Karpas-422 (cell line): ENCODE measurements around the gene APOB. TPM values are rescaled to one million over a fixed set of nuclear protein-coding genes. Genes with fewer than 3 reads are reported as not detected.

Experiments
- DNase-seq: peaks from one replicate; pipeline ENCODE4 v3.0.0-alpha.2; 2015
- H2AFZ ChIP-seq: fragments of 200-600 bp; sonication (generic); 2 replicates; pipeline ENCODE4 v1.6.1; 2014; ENCODE audit warnings: antibody characterized with exemption, low read length, mixed read lengths
- H3K27ac ChIP-seq: fragments of 200-600 bp; sonication (generic); 2 replicates; pipeline ENCODE4 v1.5.1; 2014; ENCODE audit warnings: mild to moderate bottlenecking, low read length, moderate library complexity
- H3K27me3 ChIP-seq: fragments of 200-600 bp; sonication (generic); 2 replicates; pipeline ENCODE4 v1.6.1; 2014; ENCODE audit warnings: low read length, mixed read lengths
- H3K36me3 ChIP-seq: fragments of 200-600 bp; sonication (generic); 2 replicates; pipeline ENCODE4 v1.6.1; 2014; ENCODE audit warnings: low read length, mixed read lengths; ENCODE audit not compliant: insufficient read depth
- H3K4me1 ChIP-seq: fragments of 200-600 bp; sonication (generic); 2 replicates; pipeline ENCODE4 v1.6.1; 2014; ENCODE audit warnings: mild to moderate bottlenecking, low read length, mixed read lengths
- H3K4me2 ChIP-seq: fragments of 200-600 bp; sonication (generic); 2 replicates; pipeline ENCODE4 v1.6.1; 2014; ENCODE audit warnings: low read length, low read depth, mild to moderate bottlenecking; ENCODE audit not compliant: poor library complexity, severe bottlenecking
- H3K4me3 ChIP-seq: fragments of 200-600 bp; sonication (generic); 2 replicates; pipeline ENCODE4 v1.5.1; 2014; ENCODE audit warnings: mild to moderate bottlenecking, antibody characterized with exemption, low read length, mixed read lengths
- H3K79me2 ChIP-seq: fragments of 200-600 bp; sonication (generic); 2 replicates; pipeline ENCODE4 v1.6.1; 2014; ENCODE audit warnings: mild to moderate bottlenecking, low read length, mixed read lengths
- H3K9ac ChIP-seq: fragments of 200-600 bp; sonication (generic); 2 replicates; pipeline ENCODE4 v1.6.0; 2014; ENCODE audit warnings: low read length
- H3K9me2 ChIP-seq: fragments of 200-600 bp; sonication (generic), shearing (Covaris generic); replicated peaks from 2 replicates; pipeline ENCODE4 v1.6.0; 2014; ENCODE audit warnings: mild to moderate bottlenecking, low read length, moderate library complexity; ENCODE audit not compliant: insufficient read depth
- H3K9me3 ChIP-seq: fragments of 300-700, 200-600 bp; sonication (generic); 2 replicates; pipeline ENCODE4 v1.6.1; 2014; ENCODE audit warnings: low read length, mixed read lengths
- H4K20me1 ChIP-seq: fragments of 200-600 bp; sonication (generic); 2 replicates; pipeline ENCODE4 v1.6.1; 2014; ENCODE audit warnings: mild to moderate bottlenecking, antibody characterized with exemption, low read length, low read depth; ENCODE audit not compliant: insufficient read depth
- total RNA-seq: library from RNA; depleted of rRNA; stranded (reverse); fragments of >200 nt; shearing (Covaris generic); gene quantifications from 2 replicates; pipeline ENCODE4 v1.2.3, GENCODE V29; 2014; ENCODE audit warnings: low replicate concordance

The APOB gene
- total RNA-seq, 1 experiment from 2014 or later: not detected

DNA sequence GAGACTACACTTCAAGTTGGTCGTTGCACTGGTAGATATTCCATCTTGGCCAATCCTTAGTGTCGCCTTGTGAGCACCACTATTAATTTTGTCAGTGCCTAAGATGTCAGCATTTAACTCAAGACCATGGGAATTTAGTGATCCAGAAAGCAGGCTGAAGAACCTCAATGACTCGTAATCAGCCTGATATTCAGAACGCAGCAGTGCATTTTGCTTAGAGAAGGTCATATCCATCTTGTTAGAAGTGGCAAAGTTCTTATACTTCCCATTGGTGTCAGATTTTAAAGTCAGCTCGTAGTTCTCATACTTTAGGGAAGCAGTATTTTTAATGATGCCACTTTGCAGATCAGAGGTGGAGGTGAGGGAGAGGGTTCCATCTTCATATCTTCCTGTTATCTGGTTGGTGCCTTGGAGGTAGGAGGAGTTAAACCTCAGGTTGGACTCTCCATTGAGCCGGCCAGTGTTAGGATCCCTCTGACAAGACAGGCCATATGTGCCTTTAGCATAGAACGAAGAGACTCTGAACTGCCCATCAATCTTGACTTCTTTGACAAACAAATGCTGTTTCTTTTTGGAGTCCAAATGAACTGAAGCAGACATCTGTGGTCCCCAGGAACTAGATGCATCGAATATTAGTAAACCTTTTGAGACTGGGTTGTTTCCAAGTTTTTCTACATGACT lies 31.9 kb downstream of the APOB start:
- Histone ChIP-seq H3K36me3 (no peaks in the 10 kb centered on the region), H3K27me3 (no peaks in the 10 kb centered on the region), H3K79me2 (no peaks in the 10 kb centered on the region), H4K20me1 (no peaks in the 10 kb centered on the region), H3K4me3 (no peak overlapping the region), H3K9me3 (no peaks in the 10 kb centered on the region), H3K9ac (no peak overlapping the region), H2AFZ (no peak overlapping the region), H3K27ac (no peak overlapping the region), H3K4me1 (no peaks in the 10 kb centered on the region), H3K4me2 (no peak overlapping the region), H3K9me2 (no peaks in the 10 kb centered on the region)
- DNase-seq: no peak

DNA sequence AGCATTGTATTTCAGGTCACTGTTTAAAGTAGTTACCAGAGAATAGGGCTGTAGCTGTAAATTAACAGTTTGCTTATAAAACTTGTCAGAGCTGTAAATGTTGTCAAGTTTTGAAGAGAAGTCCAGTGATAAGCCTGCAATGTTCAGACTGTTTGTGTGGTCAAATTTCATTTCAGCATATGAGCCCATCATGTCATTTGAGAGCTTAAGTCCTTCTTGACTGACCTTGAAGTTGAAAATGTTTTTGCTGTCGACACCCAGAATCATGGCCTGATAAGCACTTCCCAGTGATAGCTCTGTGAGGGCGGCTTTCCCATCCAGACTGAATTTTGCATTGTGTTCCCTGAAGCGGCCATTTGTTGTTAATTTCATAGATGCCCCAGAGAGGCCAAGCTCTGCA lies 32.4 kb downstream of the APOB start:
- Histone ChIP-seq H3K9ac (no peak overlapping the region), H4K20me1 (no peaks in the 10 kb centered on the region)

DNA sequence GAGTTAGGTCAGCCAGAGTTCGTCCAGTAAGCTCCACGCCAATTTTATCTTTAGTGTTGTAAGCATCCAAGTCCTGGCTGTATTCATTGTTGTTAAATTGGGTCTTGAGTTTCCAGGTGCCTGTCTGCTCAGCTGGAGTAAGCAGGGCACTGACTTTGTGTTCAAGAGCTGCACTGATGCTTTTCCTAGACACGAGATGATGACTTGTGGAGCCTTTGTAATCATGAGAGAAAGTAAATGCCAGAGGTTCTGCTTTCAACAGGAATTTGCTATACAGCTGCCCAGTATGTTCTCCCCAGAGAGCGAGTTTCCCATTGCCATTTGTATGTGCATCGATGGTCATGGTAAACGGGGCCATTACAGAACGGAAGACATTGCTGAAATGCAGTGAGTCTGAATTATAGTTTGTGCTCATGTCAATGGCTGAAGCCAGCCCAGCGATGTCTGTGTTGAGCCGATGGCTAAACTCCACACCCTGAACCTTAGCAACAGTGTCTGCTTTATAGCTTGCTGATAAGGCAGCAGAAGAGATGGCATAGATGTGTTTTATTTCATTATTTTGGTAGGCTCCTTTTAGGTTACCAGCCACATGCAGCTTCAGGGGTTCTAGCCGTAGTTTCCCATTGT lies 32.9 kb downstream of the APOB start:
- Histone ChIP-seq H3K79me2 (no peaks in the 10 kb centered on the region), H3K9me3 (no peaks in the 10 kb centered on the region), H3K4me2 (no peak overlapping the region), H3K9ac (no peak overlapping the region), H3K4me3 (no peak overlapping the region), H2AFZ (no peak overlapping the region), H3K27ac (no peak overlapping the region), H3K27me3 (no peaks in the 10 kb centered on the region), H3K36me3 (no peaks in the 10 kb centered on the region), H4K20me1 (no peaks in the 10 kb centered on the region), H3K9me2 (no peaks in the 10 kb centered on the region), H3K4me1 (no peaks in the 10 kb centered on the region)
- DNase-seq: no peak

More for the DNA sequence above, 32.4 kb downstream of the APOB start:
- Histone ChIP-seq H3K4me1 (no peaks in the 10 kb centered on the region), H3K9me2 (no peaks in the 10 kb centered on the region), H2AFZ (no peak overlapping the region), H3K9me3 (no peaks in the 10 kb centered on the region), H3K4me2 (no peak overlapping the region), H3K79me2 (no peaks in the 10 kb centered on the region), H3K27ac (no peak overlapping the region), H3K4me3 (no peak overlapping the region), H3K27me3 (no peaks in the 10 kb centered on the region), H3K36me3 (no peaks in the 10 kb centered on the region)
- no peak for DNase-seq

DNA sequence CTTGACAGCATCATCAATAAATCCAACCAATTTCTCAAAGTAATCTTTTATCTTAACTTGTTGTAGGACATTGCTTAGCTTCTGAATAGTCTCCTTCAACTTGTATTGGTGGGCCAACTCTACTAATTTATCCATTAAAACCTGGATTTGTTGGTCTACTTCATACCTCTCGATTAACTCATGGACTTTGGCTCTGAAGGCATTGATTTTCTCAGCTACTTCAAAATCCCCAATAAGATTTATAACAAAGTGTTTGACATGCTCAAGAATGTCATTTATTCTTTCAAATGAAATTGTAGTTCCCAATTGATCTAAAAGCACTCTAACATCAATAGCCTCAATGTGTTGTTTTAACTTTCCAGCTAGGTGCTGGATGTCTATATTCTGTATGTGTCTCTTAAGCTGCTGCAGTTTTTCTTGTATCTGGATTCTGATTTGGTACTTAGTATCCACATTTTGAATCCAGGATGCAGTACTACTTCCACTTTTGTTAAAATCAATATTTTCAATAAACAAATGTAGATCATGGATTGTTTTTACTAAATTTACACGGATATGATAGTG lies 34.1 kb downstream of the APOB start:
- H3K9me3 ChIP-seq: no peaks in the 10 kb centered on the region
- no peaks in the 10 kb centered on the region for H3K4me1 ChIP-seq
- no peaks in the 10 kb centered on the region for H3K27me3 ChIP-seq
- no peak for DNase-seq
- H3K4me2 ChIP-seq: no peak overlapping the region
- H4K20me1 ChIP-seq: no peaks in the 10 kb centered on the region
- no peak overlapping the region for H3K4me3 ChIP-seq
- H3K79me2 ChIP-seq: no peaks in the 10 kb centered on the region
- H3K9me2 ChIP-seq: no peaks in the 10 kb centered on the region
- no peaks in the 10 kb centered on the region for H3K36me3 ChIP-seq
- H3K27ac ChIP-seq: no peak overlapping the region
- H2AFZ ChIP-seq: no peak overlapping the region
- H3K9ac ChIP-seq: no peak overlapping the region

DNA sequence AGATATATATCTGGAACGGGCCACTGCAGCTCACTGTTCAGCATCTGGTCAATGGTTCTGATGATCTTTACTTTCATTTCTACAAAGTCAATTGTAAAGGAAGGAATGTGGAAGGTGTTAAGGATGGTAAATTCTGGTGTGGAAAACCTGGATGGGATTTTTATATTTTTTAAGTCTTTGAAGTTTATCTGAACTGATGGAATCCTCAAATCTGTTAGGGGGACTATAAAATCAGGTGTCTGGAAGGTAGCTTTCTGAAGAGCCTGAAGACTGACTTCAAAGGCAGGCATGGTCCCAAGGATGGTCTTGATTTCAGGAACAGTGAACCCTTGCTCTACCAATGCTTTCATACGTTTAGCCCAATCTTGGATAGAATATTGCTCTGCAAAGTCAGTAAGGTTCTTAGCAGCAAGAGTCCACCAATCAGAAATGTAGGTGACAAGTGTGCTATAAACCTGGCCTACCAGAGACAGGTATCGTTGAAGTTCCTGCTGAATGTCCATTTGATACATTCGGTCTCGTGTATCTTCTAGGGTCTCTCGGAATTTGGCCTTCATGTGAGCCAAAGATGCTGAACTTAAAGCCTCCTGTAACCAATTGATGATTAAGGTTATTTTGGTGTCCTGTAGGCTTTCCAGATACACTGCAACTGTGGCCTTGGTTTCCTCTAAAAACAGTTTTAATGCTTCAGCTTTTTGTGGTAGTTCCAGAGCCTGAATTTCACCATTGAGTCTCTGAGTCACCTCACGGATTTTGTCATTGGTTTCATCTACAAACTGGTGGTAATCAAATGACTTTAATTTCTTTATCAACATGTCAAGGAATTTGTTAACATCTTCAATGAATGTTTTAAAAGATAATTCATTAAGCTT lies 34.8 kb downstream of the APOB start:
- no peak overlapping the region for H3K4me3 ChIP-seq
- no peaks in the 10 kb centered on the region for H3K36me3 ChIP-seq
- H3K79me2 ChIP-seq: no peaks in the 10 kb centered on the region
- no peak overlapping the region for H3K4me2 ChIP-seq
- no peaks in the 10 kb centered on the region for H3K27me3 ChIP-seq
- H3K9me2 ChIP-seq: no peaks in the 10 kb centered on the region
- no peaks in the 10 kb centered on the region for H3K4me1 ChIP-seq
- DNase-seq: no peak
- no peaks in the 10 kb centered on the region for H3K9me3 ChIP-seq
- no peak overlapping the region for H3K9ac ChIP-seq
- H3K27ac ChIP-seq: no peak overlapping the region
- no peaks in the 10 kb centered on the region for H4K20me1 ChIP-seq
- H2AFZ ChIP-seq: no peak overlapping the region

DNA sequence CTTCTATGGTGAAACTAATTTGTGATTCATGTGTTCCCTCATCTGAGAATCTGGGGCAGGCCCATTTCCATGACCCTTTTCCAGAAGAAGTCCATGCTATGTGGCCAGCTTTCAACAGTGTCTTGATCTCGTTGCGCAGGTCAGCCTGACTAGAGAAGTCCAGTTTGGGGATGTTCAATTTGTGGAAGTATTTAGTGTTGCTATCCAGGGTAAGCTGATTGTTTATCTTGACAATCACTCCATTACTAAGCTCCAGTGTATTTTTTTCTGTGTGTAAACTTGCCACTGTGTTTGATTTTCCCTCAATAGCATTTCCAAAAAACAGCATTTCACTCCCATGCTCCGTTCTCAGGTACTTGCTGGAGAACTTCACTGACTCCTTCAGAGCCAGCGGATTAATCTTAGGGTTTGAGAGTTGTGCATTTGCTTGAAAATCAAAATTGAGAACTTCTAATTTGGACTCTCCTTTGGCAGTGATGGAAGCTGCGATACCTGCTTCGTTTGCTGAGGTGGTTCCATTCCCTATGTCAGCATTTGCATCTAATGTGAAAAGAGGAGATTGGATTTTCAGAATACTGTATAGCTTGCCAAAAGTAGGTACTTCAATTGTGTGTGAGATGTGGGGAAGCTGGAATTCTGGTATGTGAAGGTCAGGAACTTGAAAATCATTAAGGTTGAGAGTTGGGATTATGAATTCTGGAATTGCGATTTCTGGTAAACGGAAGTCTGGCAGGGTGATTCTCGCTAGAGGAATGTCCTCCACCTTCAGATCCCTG lies 35.7 kb downstream of the APOB start:
- DNase-seq: no peak
- Histone ChIP-seq H3K4me3 (no peak overlapping the region), H3K4me1 (no peaks in the 10 kb centered on the region), H3K9ac (no peak overlapping the region), H3K36me3 (no peaks in the 10 kb centered on the region), H3K27me3 (no peaks in the 10 kb centered on the region), H3K4me2 (no peak overlapping the region), H3K9me2 (no peaks in the 10 kb centered on the region), H4K20me1 (no peaks in the 10 kb centered on the region), H3K9me3 (no peaks in the 10 kb centered on the region), H3K79me2 (no peaks in the 10 kb centered on the region), H3K27ac (no peak overlapping the region), H2AFZ (no peak overlapping the region)

DNA sequence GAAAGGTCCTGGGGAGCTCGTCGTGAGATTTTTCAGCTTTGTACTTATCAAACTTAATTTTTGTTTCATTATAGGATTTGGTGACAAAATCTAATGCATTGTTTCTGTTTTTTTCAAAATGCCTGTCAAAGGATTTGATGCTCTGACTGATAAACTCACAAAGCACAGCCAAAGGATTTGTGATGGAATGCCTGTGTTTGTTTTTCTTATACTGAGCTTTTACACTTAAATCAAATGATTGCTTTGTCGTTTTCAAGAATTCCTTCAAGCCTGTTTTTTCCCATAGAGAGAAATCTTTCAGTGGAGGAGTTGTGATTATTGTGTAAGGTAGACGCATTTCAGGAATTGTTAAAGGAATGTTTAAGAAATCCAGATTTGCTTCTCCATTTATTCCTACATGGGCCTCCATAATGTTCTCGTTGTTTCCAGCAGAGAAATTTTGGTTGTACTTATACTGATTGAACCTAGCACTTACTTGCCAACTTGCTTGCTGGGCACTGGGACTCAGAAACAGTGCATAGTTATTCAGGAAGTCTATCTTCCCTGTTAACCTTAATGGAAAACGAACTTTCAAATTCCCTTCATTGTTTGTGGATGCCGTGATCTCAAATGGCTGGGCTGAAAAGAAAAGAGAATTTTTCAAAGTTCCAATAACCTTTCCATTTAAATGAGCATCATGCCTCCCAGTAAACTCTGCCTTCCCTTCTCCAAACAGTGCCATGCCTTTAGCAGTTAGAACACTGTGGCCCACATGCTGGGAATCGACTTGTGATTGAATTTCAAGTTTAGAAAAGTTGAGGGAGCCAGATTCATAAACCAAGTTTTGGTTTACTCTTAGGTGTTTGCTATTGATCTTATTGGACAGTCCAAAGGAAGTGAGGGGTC lies 36.5 kb downstream of the APOB start:
- H3K36me3 ChIP-seq: no peaks in the 10 kb centered on the region
- no peaks in the 10 kb centered on the region for H3K79me2 ChIP-seq
- H3K9ac ChIP-seq: no peak overlapping the region
- H3K27me3 ChIP-seq: no peaks in the 10 kb centered on the region
- no peak overlapping the region for H3K27ac ChIP-seq
- H2AFZ ChIP-seq: no peak overlapping the region
- H3K4me2 ChIP-seq: no peak overlapping the region
- H3K4me3 ChIP-seq: no peak overlapping the region
- DNase-seq: no peak
- no peaks in the 10 kb centered on the region for H3K9me3 ChIP-seq
- no peaks in the 10 kb centered on the region for H3K9me2 ChIP-seq
- H4K20me1 ChIP-seq: no peaks in the 10 kb centered on the region
- no peaks in the 10 kb centered on the region for H3K4me1 ChIP-seq
